Kasumi-1 (cell line): Measurements from ENCODE around the gene EXD2.
"Not testable (repeated sequence)": the region's sequence is repeated elsewhere in the genome, so short reads cannot be mapped to it uniquely, and the experiment has no call there.

Source experiments
- DNase-seq, 2 experiments: peaks; one replicate each; lab custom pipeline; 2025; lab: John Stamatoyannopoulos, UW

The EXD2 gene

DNA sequence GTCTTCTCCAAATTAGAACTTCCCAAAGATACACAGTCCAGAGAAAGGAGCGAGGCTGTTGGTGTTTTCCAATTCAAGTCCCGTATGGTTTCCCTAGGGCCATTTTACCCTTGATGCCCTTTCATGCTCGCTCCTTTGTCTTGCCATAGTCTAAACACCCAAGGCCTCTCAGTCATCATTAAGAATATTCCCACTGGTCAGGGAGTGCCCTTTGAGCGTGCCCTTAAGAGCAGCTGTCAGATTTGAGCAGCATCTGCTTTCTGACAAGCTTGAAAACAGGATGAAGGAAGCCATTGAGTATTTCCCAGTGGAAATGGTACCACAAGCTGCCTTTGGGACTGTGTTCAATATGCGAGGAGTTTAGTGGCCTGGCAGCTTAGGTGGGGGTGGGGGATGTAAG, 58.3 kb downstream of the EXD2 start:
- DNase-seq, result no peak

DNA sequence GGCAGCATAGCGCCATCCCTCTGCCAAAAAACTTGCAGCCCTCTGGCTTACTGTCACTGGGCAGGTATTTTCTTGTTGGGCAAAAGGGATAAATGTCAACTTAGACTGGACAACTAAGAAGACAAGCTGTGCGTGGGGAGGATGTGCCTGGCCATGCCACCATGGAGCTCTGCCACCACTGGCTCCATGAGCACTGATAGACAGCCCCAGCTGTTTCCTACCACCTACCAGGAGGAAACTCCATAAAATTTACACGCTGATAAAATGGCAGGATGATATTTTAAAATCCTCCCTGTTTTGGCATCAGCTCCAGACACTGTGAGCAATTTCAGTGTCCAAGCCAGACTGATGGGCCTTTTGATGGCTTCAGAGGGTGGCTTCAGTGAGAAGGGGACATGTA, 61.6 kb downstream of the EXD2 start:
- no peak for DNase-seq

DNA sequence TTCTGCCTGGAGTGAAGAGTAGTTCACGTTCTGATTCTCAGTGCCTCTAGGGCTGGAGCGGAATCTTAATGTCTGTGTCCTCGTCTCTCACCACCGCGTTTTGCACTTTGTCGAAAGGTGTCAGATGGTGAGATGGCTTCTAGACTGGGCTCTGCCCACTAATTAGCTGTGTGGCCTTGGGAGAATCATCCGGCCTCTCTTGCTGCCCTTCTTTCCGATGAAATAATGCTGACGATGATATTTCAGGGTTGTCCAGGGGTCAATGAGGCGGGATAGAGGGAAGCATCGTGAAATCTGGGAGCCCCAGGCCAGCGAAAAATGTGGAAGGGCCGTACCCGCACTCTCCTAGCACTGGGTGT, 67.8 kb downstream of the EXD2 start:
- DNase-seq, result no peak

DNA sequence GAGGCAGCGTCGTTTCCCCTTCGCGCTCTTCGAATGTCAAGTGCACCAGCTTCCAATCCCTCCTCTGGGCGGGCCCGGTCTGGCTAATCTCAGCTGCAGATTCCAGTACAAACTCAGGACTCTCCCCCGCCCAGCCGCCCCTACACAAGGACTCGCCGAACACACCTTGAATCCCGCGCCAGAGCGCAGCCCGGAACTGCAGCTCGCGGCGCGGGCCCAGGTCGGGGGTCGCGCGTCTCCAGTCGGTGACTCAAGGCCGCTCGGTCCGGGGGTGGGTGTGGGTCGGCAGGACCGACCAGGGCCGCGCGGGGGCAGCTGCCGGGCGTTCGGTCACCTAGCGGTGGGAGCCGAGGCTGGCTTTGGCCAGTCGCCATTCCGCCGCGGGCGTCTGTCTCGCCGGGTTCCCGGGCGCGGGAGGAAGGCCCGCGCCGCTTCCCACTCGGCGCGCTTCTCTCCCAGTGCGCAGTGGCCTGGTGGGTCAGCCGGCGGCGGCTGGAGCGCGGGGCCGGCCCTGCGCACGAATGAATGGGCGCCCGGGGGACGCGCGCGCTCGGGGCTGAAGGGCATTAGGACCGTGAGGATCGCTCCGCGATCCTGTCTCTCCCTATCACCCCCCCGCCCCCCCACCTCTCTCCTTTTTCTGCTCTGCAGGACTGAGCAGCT, 68.4 kb downstream of the EXD2 start, which contains the start of gene GALNT16:
GALNT16 (plus strand) TSS at position 632 of the 663 bp plus-strand sequence. CDS start 133 bp downstream, outside the sequence.
- no peak for DNase-seq

DNA sequence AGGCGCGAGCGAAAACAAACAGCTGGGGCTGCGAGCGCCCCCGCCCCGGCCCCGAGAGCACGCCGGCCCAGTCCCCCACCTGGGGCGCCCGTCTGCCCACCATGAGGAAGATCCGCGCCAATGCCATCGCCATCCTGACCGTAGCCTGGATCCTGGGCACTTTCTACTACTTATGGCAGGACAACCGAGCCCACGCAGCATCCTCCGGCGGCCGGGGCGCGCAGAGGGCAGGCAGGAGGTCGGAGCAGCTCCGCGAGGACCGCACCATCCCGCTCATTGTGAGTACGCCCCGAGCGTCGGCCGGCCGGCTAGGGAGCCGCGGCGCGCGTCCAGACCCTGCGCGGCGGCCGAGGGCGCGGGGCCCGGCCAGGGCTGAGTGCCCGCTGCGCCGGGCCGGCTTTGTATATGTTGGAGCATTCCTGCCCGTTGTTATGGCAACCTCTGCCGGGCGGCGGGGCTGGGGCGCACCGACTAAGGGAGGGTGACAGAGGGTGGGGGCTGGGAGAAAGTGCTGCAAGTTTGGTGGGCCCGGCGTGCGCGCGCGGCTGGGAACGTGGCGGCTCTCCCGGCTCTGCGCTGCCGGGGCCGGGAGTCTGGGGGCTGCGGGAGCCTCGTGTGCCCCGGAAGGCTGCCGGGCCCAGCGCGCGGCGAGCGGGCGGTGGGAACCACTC, 69.0 kb downstream of the EXD2 start:
- no peak for DNase-seq

DNA sequence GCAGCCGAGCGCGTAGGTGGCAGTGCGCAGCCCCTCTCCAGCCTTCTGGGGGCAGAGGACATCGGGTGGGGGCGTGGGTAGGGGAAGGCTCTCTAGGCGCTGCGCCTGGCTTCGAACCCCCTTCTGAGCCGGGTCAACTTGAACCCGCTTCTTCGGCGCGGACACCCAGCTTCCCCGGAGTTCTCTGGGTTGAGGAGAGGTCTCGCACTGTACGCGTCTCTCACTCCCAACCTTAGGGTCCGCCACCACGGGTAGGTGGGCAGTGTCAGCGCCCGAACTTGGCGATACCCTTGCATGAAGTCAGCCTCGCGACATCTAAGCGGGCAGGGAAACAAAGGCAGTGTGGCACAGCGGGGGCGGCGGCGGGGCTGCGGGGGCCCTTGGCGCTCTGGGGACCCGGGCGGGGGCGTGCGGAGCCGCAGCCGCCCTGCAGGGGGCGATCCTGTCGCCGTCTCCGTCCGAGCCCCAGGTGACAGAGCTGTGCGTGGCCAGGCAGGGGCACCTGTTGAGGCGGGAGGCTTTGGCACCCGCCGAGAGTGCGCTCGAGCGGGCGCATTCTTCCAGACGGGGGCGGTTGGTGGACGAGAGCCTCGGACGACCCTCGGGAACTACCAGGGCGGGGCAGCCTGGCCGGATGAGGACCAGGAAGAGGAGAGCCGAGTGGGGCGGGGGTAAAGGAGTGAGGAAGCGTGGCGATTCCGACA, 69.7 kb downstream of the EXD2 start:
- no peak for DNase-seq

DNA sequence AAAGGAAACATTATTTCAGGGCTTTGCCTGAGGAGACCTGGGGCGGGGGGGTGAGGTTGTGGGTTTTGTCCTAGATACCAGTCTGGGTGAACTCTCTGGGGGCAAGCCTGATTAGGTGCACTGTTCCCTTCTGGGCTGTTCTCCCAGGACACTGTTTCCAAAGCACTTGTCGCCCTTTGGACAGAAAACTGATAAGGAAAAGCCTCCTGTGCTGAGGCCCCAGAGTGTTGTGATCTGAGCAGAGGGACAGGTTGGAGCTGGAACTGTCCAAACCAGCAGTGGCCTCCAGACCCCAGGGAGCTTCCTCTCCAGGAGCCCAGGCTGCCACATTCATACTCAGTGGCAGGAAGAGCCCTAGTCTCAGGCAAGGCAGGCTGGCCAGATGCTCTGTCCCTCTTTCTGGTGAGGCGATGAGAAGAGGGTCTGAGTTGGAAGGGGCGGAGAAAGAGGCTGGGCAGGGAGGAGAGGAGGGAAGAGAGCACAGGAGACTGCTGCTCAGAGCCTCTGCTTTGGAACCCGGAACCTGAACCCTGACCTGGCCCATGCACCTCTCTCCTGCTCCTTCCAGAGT, 70.5 kb downstream of the EXD2 start:
- no peak for DNase-seq

DNA sequence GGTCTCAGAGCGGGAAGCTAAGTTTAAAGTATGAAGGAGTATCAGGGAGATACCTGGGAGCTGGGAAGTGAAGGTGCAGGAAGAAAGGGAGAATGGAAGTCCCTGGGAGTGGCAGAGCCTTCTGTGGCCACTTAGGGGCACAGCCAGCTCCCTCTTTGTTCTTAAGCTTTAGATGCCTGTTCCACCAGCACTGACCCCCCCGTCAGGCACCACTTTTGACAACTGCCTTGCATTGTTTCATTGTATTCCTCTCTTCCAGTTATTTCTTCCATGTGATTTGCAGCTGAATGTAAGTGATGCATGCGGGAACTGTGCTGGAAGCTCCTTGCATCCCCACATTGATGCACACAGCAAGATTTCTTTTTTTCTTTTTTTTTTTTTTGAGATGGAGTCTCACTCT, 71.2 kb downstream of the EXD2 start:
- DNase-seq, result no peak

DNA sequence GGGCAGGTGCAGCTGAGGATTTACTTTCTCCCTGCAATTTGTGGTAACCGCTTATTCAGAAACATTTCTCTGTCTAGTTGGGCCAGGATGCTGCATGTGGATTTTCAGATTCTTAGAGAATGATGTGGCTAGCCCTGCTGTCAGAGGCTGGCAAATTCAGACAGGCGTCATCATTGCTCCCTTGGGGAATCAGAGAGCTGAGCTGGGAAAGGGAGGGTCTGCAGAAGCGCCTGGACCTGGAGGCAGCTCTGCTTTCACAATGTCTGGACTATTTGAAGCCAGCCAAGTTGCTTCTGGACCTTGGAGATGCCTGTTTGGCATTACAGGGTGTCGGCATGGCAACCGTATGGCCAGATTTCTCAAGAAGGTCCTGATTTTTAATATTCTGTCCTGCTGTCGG, 72.1 kb downstream of the EXD2 start:
- no peak for DNase-seq

DNA sequence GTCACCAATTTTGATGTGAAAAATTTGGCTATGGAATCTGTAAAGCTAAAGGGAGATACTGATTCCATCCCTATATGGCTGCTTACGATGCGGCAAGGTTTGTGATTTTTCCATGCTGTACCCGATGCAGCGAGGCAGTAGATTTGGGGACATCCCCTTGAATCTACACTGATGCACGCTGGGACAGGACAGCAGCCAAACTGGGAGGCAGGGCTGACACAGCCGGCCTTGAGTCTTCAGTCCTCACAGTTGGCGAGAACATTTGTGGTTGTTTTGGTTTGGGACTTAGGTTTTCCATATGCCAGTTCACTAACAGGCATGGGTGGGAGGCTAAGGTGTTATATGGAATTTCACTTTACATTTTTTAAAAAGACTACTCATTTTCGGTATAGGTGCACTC, 72.5 kb downstream of the EXD2 start:
- DNase-seq, result no peak

DNA sequence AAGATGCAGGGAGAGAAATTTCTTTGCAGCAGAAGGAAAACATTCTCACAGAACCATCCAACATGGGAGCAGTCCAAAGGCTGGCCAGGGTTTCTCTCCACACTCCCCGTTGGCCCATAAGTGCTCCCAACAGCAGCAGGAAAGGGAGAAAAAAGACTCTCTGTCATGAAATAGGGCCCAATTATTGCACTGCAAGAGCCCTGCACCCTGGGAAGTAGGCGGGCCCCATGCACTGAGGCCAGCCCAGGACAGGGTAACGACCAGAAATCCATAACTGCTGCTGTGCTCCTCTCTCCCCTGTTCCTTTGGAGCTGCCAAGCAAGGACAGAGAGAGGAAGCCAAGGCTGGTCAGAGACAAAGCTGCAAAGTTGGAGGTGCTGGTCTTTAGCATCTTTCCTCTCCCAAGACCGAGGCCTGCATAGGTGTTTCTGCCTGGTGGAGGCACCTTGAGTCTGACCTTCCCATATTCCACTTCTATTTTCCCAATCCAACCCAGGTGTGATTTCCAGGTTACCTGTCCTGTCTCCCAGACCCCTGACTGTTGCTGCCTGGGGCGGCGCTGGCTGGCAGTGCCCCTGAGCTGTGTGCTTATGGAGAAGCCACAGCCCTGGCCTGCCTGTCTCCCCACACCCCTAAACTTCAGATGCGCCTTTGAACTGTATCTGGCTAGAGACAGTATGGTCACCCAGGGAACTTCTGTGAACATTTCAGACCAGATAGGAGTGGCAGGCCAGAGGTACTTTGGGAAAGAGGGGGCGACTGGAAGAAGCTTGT, 75.5 kb downstream of the EXD2 start:
- DNase-seq, result no peak

DNA sequence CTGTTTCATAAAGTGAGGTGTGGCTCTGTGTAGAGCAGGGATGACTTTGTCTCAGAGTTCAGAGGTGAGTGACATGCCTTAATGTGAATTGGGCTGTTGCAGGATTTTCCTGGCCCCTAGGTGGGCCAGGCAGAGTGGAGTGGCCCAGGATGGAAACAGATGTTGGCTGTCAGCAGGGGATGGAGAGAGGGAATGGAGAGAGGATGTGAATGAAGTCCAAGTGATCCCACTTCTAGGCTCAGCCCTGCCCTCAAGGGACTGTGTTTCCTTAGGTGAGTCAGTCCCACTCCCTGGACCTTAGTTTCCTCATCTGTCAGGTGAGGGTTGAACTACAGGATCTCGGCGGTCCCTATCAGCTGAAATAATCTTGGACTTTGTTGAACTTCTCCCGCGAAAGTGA, 76.2 kb downstream of the EXD2 start:
- DNase-seq, result no peak

DNA sequence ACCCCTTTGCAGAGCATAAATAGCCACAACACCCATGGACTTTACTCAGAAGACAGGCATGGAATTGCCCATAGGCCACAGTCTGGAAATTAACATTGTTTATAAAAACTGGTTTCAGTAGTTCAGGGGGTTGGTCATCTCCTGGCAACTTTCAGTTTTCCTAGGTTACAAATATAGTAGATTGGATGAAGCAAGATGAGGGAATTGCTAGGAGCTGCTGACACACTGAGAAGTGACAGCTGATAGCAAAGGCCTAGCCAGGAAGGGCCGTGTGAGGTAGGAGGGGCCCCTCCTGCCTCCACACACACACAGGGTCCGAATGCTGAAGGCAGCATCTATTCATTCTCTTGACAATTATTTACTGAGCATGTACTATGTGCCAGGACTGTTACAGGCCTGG, 76.9 kb downstream of the EXD2 start:
- no peak for DNase-seq

DNA sequence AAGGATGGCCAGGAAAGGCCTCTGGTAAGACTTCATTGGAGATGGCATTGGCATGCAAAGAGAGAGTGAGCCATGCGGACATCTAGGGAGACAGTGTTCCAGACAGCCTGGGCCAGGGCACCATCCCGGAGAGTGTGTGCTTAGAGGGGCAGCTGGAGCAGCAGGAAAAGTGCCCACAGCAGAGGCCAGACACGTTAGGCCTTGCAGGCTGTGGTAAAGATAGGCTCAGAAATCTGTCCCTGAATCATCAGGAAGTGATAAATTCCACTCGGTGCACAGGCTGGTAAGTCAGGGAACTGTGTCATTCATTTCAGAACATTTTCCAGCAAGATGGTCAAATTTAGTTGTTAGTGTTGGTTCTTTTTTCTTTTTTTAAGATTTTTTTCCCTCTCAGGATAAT, 77.5 kb downstream of the EXD2 start:
- no peak for DNase-seq

DNA sequence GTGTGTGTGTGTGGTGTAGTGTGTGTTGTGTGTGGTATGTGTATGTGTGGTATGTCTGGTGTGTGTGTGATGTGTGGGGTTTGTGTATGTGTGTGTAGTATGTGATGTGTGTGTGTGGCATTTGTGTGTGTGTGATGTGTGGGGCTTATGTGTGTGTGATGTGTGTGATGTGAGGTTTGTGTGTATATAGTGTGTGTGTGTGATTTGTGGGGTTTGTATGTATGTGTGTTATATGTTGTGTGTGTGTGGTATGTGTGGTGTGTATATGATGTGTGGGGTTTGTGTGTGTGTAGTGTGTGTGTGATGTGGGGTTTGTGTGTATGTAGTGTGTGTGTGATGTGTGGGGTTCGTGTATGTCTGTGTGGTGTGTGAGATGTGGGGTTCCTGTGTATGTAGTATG, 78.1 kb downstream of the EXD2 start:
- no peak for DNase-seq

DNA sequence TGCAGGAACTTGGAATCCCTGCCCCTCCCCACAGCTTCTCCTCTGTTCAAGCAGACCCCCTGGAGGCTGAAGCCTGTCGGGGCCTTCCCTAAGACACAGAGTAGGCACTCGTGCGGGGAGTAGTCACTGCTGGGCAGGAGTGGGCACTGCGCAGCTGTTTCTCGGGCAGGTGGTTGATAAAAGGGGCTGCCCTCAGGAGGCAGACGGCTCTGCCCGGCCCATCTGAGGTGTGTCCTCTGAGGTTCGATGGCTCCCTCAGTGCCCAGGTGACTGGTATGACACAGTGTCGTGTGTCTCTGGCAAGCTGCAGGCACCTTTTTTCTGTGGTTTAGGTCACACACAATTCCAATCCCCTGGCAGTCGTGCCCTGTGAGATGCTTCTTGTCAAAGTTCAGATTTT, 78.8 kb downstream of the EXD2 start:
- DNase-seq, result no peak

DNA sequence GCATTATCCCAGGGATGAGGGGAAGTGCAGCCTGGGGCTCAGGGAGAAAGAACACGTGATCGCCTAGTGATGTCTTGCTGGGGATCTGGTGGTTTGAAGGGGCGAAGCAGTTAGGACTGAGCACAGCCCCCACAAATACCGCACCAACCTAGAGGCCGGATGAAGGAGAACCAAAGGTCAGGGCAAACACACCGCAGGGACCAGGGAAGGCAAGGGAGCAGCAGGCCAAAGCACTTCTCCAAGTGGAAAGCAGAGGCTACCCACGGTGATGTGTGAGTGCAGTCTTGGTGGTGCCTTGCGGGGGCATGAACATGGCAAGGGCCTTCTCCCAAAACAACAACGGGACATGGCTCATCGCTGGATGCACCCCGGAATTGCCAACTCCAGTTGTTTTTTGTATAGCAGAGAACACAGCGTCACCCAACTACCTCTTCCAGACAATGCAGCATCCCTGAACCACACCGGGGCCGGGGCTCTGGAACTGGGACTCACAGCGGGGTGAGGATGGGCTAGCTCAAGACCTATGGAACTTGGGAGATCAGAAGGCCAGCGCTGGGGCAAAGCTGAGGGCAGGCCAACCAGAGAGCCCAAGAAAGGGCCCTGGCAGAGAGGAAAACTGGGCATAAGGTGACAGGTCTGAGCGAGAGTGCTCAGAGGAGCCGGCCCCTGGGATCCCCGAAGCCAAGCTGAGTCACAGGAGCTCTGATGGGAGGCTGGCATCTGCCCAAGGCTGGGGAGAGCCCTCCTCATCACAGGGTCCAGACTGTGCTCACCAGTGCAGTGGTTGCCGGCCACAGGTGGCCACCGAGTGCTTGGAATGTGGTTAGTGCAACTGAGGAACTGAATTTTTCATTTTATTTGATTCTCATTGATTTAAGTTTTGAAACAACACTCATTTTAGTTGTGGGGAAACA, 79.8 kb downstream of the EXD2 start:
- no peak for DNase-seq

DNA sequence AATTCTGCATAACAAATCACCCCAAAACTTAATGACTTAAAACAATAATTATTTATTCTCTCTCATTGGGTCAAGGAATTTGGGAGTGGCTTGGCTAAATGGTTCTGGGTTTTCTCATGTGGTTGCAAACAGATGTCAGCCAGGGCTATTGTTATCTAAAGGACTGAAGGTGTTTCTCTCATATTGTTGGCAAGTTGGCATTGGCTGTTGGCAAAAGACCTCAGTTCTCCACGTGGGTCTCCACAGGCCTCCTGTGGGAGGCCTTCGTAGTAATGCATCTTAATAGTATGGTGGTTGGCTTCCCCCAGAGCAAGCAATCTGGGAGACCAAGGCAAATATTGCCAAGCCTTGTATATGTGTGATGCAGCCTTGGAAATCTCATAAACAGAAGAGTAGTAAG, 83.0 kb downstream of the EXD2 start:
- no peak for DNase-seq

DNA sequence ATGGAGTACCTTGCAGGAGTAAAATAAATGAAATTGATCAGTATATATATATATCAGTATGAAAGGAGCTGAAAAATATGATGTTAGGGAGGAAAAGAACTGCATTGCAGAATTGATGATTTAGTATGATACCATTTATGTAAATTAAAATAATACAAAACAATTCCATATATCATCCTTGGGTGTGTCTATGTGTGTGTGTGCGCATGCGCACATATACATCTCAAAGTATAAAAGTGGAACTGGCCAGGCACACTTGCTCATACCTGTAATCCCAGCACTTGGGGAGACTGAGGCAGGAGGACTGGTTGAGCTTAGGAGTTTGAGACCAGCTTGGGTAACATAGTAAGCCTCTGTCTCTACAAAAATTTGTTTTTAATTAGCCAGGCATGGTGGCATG, 84.0 kb downstream of the EXD2 start:
- DNase-seq, result no peak

DNA sequence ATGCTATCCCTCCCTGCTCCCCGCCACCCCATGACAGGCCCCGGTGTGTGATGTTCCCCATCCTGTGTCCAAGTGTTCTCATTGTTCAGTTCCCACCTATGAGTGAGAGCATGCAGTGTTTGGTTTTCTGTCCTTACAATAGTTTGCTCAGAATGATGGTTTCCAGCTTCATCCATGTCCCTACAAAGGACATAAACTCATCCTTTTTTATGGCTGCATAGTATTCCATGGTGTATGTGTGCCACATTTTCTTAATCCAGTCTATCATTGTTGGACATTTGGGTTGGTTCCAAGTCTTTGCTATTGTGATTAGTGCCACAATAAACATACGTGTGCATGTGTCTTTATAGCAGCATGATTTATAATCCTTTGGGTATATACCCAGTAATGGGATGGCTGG, 86.1 kb downstream of the EXD2 start:
- DNase-seq, result not testable (repeated sequence)

DNA sequence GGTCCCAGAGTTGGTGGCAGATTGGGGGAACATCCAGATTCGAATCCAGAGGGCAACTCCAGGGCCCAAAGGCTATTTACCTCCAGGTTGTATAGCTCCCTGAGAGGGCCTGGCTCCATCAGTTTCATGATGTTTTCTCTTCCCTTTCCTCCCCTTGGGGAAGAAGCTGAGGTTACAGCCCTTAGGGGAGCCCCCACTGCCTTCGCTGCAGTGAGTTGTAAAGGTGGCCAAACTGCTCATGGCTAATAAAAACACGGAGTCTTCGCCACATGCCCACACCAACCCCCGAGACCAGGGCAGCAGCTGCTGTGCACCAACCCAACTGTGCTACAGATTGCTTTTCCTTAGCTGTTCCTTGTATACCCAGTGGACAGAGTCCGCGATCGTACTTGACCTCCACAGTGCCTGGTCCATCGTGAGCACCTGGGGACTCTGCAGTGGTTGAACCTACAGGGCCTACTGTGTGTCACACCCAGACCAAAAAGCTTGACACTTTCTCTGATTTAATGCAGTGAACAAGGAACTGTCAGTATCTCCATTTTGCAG, 89.5 kb downstream of the EXD2 start:
- DNase-seq, result no peak
